KOPT-K1 (cell line): ENCODE results near the gene STAT2.
"Not testable (repeated sequence)": the region's sequence is repeated elsewhere in the genome, so short reads cannot be mapped to it uniquely, and the experiment has no call there.

Source experiments
- H3K27ac ChIP-seq: fragments of 200-600 bp; sonication (generic); 2 replicates; pipeline ENCODE4 v1.5.1; 2016; ENCODE audit warnings: antibody characterized with exemption, mild to moderate bottlenecking, low read depth, low read length; ENCODE audit not compliant: poor library complexity, severe bottlenecking
- H3K36me3 ChIP-seq: fragments of 200-600 bp; sonication (generic); 2 replicates; pipeline ENCODE4 v1.5.1; 2017; ENCODE audit warnings: antibody characterized with exemption, mild to moderate bottlenecking, low read length, moderate library complexity; ENCODE audit not compliant: insufficient read depth
- H3K9me3 ChIP-seq: fragments of 200-600 bp; sonication (generic); 2 replicates; pipeline ENCODE4 v1.5.1; 2017; ENCODE audit warnings: antibody characterized with exemption, low read length, mild to moderate bottlenecking; ENCODE audit not compliant: insufficient read depth, poor library complexity, severe bottlenecking

STAT2 gene

GRCh38 chr12:56375598-56376434 lies 15.9 kb upstream of the STAT2 start:
- Histone ChIP-seq H3K9me3 (peaks cover 18% of the 10 kb centered on the region), H3K27ac (no peak overlapping the region), H3K36me3 (no peaks in the 10 kb centered on the region)

DNA sequence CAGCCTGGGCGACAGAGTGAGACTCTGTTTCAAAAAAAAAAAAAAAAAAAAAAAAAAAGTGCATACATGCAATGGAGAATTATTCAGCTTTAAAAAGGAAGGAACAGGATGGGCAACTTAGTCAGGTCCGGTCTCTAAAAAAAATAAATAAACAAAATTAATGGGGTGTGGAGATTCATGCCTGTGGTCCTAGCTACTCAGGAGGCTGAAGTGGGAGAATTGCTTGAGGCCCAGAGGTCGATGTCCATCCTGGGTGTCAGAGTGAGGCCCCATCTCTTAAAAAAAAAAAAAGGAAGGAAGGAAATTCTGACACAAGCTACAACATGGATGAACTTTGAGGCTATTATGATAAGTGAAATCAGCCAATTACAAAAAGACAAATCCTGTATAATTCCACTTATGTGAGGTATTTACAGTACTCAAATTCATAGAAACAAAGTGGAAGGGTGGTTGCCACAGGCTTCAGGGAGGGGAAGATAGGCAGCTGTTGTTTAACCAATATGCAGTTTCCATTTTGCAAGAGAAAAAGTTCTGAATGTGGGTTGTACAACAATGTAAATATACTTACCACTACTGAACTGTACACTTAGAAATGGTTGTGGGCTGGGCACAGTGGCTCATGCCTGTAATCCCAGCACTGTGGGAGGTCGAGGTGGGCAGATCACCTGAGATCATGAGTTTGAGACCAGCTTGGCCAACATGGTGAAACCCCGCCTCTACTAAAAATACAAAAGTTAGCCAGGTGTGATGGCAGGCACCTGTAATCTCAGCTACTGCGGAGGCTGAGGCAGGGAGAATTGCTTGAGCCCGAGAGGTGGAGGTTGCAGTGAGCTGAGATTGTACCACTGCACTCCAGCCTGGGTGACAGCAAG lies 15.1 kb upstream of the STAT2 start:
- no peak overlapping the region for H3K27ac ChIP-seq
- H3K9me3 ChIP-seq: peaks cover 18% of the 10 kb centered on the region
- no peaks in the 10 kb centered on the region for H3K36me3 ChIP-seq

- no peaks in the 10 kb centered on the region for H3K36me3 ChIP-seq
- peaks cover 18% of the 10 kb centered on the region for H3K9me3 ChIP-seq
- no peak overlapping the region for H3K27ac ChIP-seq
Measured at GRCh38 chr12:56373515-56373914, 13.6 kb upstream of the STAT2 start.

- Histone ChIP-seq H3K27ac (no peak overlapping the region), H3K36me3 (no peaks in the 10 kb centered on the region), H3K9me3 (peaks cover 3% of the 10 kb centered on the region)
Measured at GRCh38 chr12:56366948-56367347, 7.0 kb upstream of the STAT2 start.

GRCh38 chr12:56362130-56363059 lies 2.5 kb upstream of the STAT2 start, which contains the start of gene APOF:
APOF (minus strand) TSS chr12:56362857; CDS start chr12:56362745, 112 bp downstream.
- H3K9me3 ChIP-seq: no peaks in the 10 kb centered on the region
- no peaks in the 10 kb centered on the region for H3K36me3 ChIP-seq
- no peak within 1 kb of the TSS for H3K27ac ChIP-seq

DNA sequence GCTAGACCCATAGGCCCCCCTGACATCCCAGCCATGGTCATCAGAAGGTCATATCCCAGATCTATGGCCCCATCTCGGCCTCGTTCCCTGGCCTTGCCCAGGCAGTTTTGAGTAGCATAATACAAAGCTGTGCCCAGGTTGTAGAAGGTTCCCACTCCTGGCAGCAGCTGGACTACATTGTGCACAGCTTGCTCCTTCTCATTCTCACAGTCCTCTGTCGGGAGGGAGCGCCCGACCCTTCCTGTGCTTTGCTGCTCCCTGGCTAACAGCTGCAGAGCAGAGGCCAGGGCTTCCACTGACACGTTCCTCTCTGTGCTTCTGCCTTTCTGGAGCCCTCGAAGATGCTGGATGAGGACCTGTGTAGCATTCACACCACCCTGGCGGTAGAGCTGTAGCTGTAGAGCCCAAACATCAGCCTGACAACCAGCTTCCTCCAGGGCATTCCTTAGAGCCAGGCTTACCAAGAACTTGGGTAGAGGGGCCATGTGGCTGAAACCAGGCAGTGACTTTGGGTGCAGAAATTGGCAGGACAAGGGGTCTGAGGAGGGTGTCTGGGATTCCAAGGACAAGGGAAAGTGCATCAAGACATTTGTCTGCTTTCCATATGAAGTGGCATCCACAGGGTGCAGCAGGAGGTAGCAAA lies 1.7 kb upstream of the STAT2 start:
- H3K9me3 ChIP-seq: no peaks in the 10 kb centered on the region
- H3K36me3 ChIP-seq: no peaks in the 10 kb centered on the region
- no peak overlapping the region for H3K27ac ChIP-seq

- no peaks in the 10 kb centered on the region for H3K9me3 ChIP-seq
- peaks cover 24% of the 10 kb centered on the region for H3K36me3 ChIP-seq
- H3K27ac ChIP-seq: peak overlapping the region; percentile 74
Measured at GRCh38 chr12:56358836-56359532, 923 bp downstream of the STAT2 start.

GRCh38 chr12:56351325-56351724 lies 8.6 kb downstream of the STAT2 start:
- no peaks in the 10 kb centered on the region for H3K9me3 ChIP-seq
- peaks cover 94% of the 10 kb centered on the region for H3K36me3 ChIP-seq
- no peak overlapping the region for H3K27ac ChIP-seq

GRCh38 chr12:56350662-56351061 lies 9.2 kb downstream of the STAT2 start:
- Histone ChIP-seq H3K27ac (no peak overlapping the region), H3K36me3 (peaks cover 94% of the 10 kb centered on the region), H3K9me3 (no peaks in the 10 kb centered on the region)

GRCh38 chr12:56348776-56349175 lies 11.1 kb downstream of the STAT2 start:
- H3K9me3 ChIP-seq: no peaks in the 10 kb centered on the region
- H3K36me3 ChIP-seq: peaks cover 85% of the 10 kb centered on the region
- no peak overlapping the region for H3K27ac ChIP-seq

- H3K27ac ChIP-seq, H3K9me3 ChIP-seq: not testable (repeated sequence)
- H3K36me3 ChIP-seq: peaks cover 87% of the 10 kb centered on the region
Measured at GRCh38 chr12:56347255-56347654, 12.7 kb downstream of the STAT2 start.

GRCh38 chr12:56346675-56347074 lies 13.2 kb downstream of the STAT2 start:
- Histone ChIP-seq H3K36me3 (peaks cover 85% of the 10 kb centered on the region), H3K9me3 (no peaks in the 10 kb centered on the region), H3K27ac (no peak overlapping the region)

DNA sequence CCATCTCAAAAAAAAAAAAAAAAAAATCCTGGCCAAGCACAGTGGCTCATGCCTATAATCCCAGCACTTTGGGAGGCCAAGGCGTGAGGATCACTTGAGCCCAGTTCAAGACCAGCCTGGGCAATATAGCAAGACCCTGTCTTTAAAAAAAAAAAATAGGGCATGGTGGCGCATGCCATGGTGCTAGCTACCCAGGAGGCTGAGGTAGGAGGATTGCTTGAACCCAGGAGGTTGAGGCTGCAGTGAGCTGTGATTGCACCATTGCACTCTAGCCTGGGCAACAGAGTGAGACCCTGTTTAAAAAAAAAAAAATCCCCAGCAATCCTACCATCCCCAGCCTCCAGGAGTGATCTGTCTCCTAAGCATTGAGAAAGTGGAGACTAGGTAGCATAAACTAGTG lies 17.6 kb downstream of the STAT2 start:
- peaks cover 48% of the 10 kb centered on the region for H3K36me3 ChIP-seq
- not testable (repeated sequence) for H3K9me3 ChIP-seq, H3K27ac ChIP-seq

- H3K9me3 ChIP-seq: no peaks in the 10 kb centered on the region
- H3K27ac ChIP-seq: no peak overlapping the region
- peaks cover 41% of the 10 kb centered on the region for H3K36me3 ChIP-seq
Measured at GRCh38 chr12:56341616-56342015, 18.3 kb downstream of the STAT2 start.
